ENCODE measurements around the gene SLC22A14. TPM values are rescaled to one million over a fixed set of nuclear protein-coding genes. Genes with fewer than 3 reads are reported as not detected.

SLC22A14 gene
- total RNA-seq, 1 experiment from 2014 or later = not detected

DNA sequence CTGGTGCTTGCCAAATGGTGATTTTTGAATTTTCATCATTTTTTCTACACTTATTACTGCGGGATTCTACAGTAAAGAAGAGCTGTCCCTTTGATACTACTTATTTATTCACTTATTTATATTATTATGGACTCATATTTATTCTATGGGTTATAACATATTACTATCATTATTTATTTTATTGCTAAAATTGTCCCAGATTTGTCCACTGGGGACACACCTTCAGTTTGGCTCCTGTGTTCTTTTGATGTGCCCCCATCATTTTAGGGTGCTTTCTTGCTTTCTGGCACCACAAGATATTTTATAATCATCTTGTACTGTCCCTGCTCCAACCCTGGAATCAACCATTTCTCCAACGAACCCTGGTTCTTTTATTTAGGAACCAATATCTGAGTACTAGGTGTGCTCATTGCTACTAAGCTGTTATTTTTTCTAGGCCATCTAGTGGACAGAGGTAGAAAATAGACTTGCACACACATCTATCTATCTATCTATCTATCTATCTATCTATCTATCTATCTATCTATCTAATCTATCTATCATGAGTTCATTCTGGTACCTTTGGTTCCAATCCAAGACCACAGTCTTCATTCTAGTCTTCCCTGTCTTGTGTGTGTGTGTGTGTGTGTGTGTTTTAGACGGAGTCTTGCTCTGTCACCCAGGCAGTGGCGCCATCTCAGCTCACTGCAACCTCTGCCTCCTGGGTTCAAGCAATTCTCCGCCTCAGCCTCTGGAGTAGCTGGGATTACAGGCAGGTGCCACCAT, 16.0 kb downstream of the SLC22A14 start:
- TF ChIP-seq CTCF (conservative IDR thresholded peaks at IDR 0.05) = peak; percentile 63
- no peak overlapping the region for H3K27ac Mint-ChIP-seq
- H4K8ac ChIP-seq (replicated peaks; ENCODE audit: insufficient read length, low read depth, low read length) = no peak overlapping the region
- no peak overlapping the region for H3K56ac ChIP-seq (ENCODE audit: insufficient read length, low read depth, low read length)
- H4K20me1 ChIP-seq (ENCODE audit: control insufficient read depth, insufficient read depth, insufficient read length) = no peaks in the 10 kb centered on the region
- no peaks in the 10 kb centered on the region for H3K79me2 ChIP-seq (ENCODE audit: insufficient read depth, low read length)
- no peak overlapping the region for H4K5ac ChIP-seq (ENCODE audit: insufficient read length, low read depth, low read length)
- H2BK15ac ChIP-seq (ENCODE audit: low read depth, low read length) = no peak overlapping the region
- no peaks in the 10 kb centered on the region for H3K36me3 Mint-ChIP-seq (ENCODE audit: insufficient read depth in 1 of 3, low read depth in 3 of 3)
- no peaks in the 10 kb centered on the region for H3K9me3 Mint-ChIP-seq
- no peak overlapping the region for H3K4me3 Mint-ChIP-seq
- no CpG with 5 or more reads among the region's 5 CpGs for WGBS (ENCODE audit: extremely low coverage, insufficient read length, low lambda C conversion rate)
- DNase-seq = peak; percentile 5
- no peaks in the 10 kb centered on the region for H3K27me3 ChIP-seq (ENCODE audit: insufficient read depth, low read length)
- H3K4ac ChIP-seq (ENCODE audit: low read depth, low read length) = no peak overlapping the region
- H3K4me2 ChIP-seq (ENCODE audit: insufficient read depth, insufficient read length, low read length) = no peak overlapping the region
- no peak overlapping the region for H2AFZ ChIP-seq (ENCODE audit: low read length)
- no peak overlapping the region for H2BK5ac ChIP-seq (ENCODE audit: insufficient read length, low read length)
- H3K27me3 Mint-ChIP-seq (ENCODE audit: low read depth) = no peaks in the 10 kb centered on the region; the same call in 1 of the 2 replicates
- H3K9me3 ChIP-seq (ENCODE audit: control insufficient read depth, low read depth, low read length) = no peaks in the 10 kb centered on the region
- peaks cover 0 to 3% of the 10 kb centered on the region in 2 experiments; a peak in 1 of 4 replicates for H3K4me1 Mint-ChIP-seq
- no peaks in the 10 kb centered on the region for H3K23me2 ChIP-seq (ENCODE audit: insufficient read length, low read depth, low read length, poor library complexity, severe bottlenecking)
- H2BK12ac ChIP-seq (ENCODE audit: insufficient read length, low read depth, low read length) = no peak overlapping the region
- no peak overlapping the region for H3K23ac ChIP-seq (ENCODE audit: insufficient read length, low read depth, low read length)
- H3K14ac ChIP-seq (ENCODE audit: insufficient read depth, low read length) = no peak overlapping the region
- no peak overlapping the region for H3K27ac ChIP-seq (ENCODE audit: insufficient read length, low read depth, low read length)
- H3T11ph ChIP-seq (ENCODE audit: low read length) = no peak overlapping the region
- H3K9ac ChIP-seq (ENCODE audit: extremely low read depth, insufficient read length, low read length) = no peak overlapping the region
- no peak overlapping the region for H4K91ac ChIP-seq (ENCODE audit: insufficient read length, low read depth, low read length)
- no peak overlapping the region for H2BK20ac ChIP-seq (ENCODE audit: low read depth, low read length, poor library complexity, severe bottlenecking)
- H2BK120ac ChIP-seq (ENCODE audit: low read depth, low read length, poor library complexity, severe bottlenecking) = no peak overlapping the region
- H2AK5ac ChIP-seq (ENCODE audit: insufficient read length, low read length) = no peak overlapping the region
- no peaks in the 10 kb centered on the region for H3K4me1 ChIP-seq (ENCODE audit: insufficient read depth, low read length)
- no peaks in the 10 kb centered on the region for H3K79me1 ChIP-seq (ENCODE audit: insufficient read depth, low read depth, low read length, poor library complexity, severe bottlenecking)
- H3K18ac ChIP-seq (ENCODE audit: insufficient read length, low read depth, low read length) = no peak overlapping the region

Data from H9 (cell line).